Measurements from ENCODE around the gene GTF2H2C. TPM values are rescaled to one million over a fixed set of nuclear protein-coding genes. Genes with fewer than 3 reads are reported as not detected.
A peak's percentile ranks its signal among the peaks of the same experiment; 100 is the strongest.
"Not testable (repeated sequence)": the region's sequence is repeated elsewhere in the genome, so short reads cannot be mapped to it uniquely, and the experiment has no call there.

The GTF2H2C gene
- total and polyA plus RNA-seq, 9 of the 15 experiments (the other 6 are each of a cell fraction or from before 2014, with no cell fraction given) = 55.6 to 108 (median 87.7) TPM

GRCh38 chr5:69512740-69513260 lies 47.2 kb upstream of the GTF2H2C start:
- H3K4me3 ChIP-seq = no peak overlapping the region
- no peak overlapping the region for H3K9ac ChIP-seq (ENCODE audit: insufficient read depth in 1 of 2, low read depth in 2 of 2, low read length in 2 of 2)
- peaks cover 0 to 5% of the 10 kb centered on the region in 2 experiments; a peak in 2 of 5 replicates for H3K4me1 ChIP-seq (replicated peaks in 1 of 2; ENCODE audit: control insufficient read depth in 2 of 2, insufficient read depth in 2 of 2, low read length in 2 of 2)
- no peak overlapping the region for H3K27ac ChIP-seq (ENCODE audit: extremely low read depth, low read depth, low read length)
- 0 out of 2 replicates have a peak, but pooled peaks have one; percentile 24 for TF ChIP-seq FOSL1 (tag; conservative IDR thresholded peaks at IDR 0.05)
- no peak for TF ChIP-seq DIDO1 (tag; IDR thresholded peaks at IDR 0.05; ENCODE audit: low read depth)
- TF ChIP-seq BCLAF1 (IDR thresholded peaks at IDR 0.05; ENCODE audit: borderline replicate concordance in 1 of 2, control insufficient read depth in 1 of 2, low read depth in 2 of 2, low read length in 1 of 2) = no peak
- TF ChIP-seq CEBPB (tag; IDR thresholded peaks at IDR 0.05) = no peak
- TF ChIP-seq ATF3 (IDR thresholded peaks at IDR 0.05) = 0 out of 2 replicates have a peak, but pooled peaks have one; percentile 17
- no peak for TF ChIP-seq ATF3 (CRISPR knock-in tag; conservative IDR thresholded peaks at IDR 0.05)
- ChIA-PET POLR2A (interaction anchor here (1.7 kb wide), 1 partner anchor 11 kb away, joined by 6 read pairs; no protein-coding TSS in a partner anchor), CTCF (ENCODE audit: low intra/inter-chr PET ratio) (no interaction called here)
- FAIRE-seq (no peak), DNase-seq (ENCODE audit: extremely low read depth in 1 of 4, low spot score in 3 of 4) (no peak), ATAC-seq (no peak)
- in situ Hi-C loops (cut with MboI) (no loop called here), intact Hi-C loops (cut with micrococcal nuclease) (no loop called here)
- no peaks in the 10 kb centered on the region for H3K79me2 ChIP-seq (ENCODE audit: control insufficient read depth, insufficient read depth, low read length)
- no peak overlapping the region for H3K4me2 ChIP-seq (ENCODE audit: insufficient read depth, low read length)
- no peaks in the 10 kb centered on the region for H3K36me3 ChIP-seq (ENCODE audit: control insufficient read depth, insufficient read depth, low read length)
- peaks cover 3% of the 10 kb centered on the region for H3K9me1 ChIP-seq (ENCODE audit: control insufficient read depth, insufficient read depth, low read length)
- H2AFZ ChIP-seq (ENCODE audit: low read depth, low read length) = no peak overlapping the region
- WGBS (ENCODE audit: insufficient coverage, low coverage, missing lambda C conversion rate) = 18% methylated on average over 2 of the region's 2 CpGs
- no peaks in the 10 kb centered on the region for H3K9me3 ChIP-seq (replicated peaks; ENCODE audit: control insufficient read depth, insufficient read depth, low read depth, low read length)
- no peaks in the 10 kb centered on the region for H4K20me1 ChIP-seq (replicated peaks; ENCODE audit: control insufficient read depth, insufficient read depth, low read length)
- BruUV-seq (replicated peaks) = no TSS peak
- peaks cover 3 to 5% of the 10 kb centered on the region in 2 experiments; a peak in 2 of 5 replicates for H3K27me3 ChIP-seq (ENCODE audit: control insufficient read depth in 2 of 2, insufficient read depth in 2 of 2, low read length in 2 of 2)

GRCh38 chr5:69515570-69515969 lies 44.4 kb upstream of the GTF2H2C start:
- POLR2A ChIA-PET = not testable (repeated sequence)

More at GRCh38 chr5:69515570-69515969, 44.4 kb upstream of the GTF2H2C start:
- WGBS (ENCODE audit: insufficient coverage, low coverage, missing lambda C conversion rate) = 48% methylated on average over 5 of the region's 30 CpGs
- H3K9me1 ChIP-seq (ENCODE audit: control insufficient read depth, insufficient read depth, low read length); ATAC-seq; H3K36me3 ChIP-seq (ENCODE audit: control insufficient read depth, insufficient read depth, low read length); H3K9me3 ChIP-seq (replicated peaks; ENCODE audit: control insufficient read depth, insufficient read depth, low read depth, low read length); H2AFZ ChIP-seq (ENCODE audit: low read depth, low read length); H3K4me3 ChIP-seq; H3K4me1 ChIP-seq (replicated peaks in 1 of 2; ENCODE audit: control insufficient read depth in 2 of 2, insufficient read depth in 2 of 2, low read length in 2 of 2); H3K4me2 ChIP-seq (ENCODE audit: insufficient read depth, low read length); CTCF ChIA-PET (ENCODE audit: low intra/inter-chr PET ratio); H3K9ac ChIP-seq (ENCODE audit: insufficient read depth in 1 of 2, low read depth in 2 of 2, low read length in 2 of 2); in situ Hi-C loops (cut with MboI); H4K20me1 ChIP-seq (replicated peaks; ENCODE audit: control insufficient read depth, insufficient read depth, low read length); intact Hi-C loops (cut with micrococcal nuclease); BruUV-seq (replicated peaks); H3K79me2 ChIP-seq (ENCODE audit: control insufficient read depth, insufficient read depth, low read length); FAIRE-seq; H3K27ac ChIP-seq (ENCODE audit: extremely low read depth, low read depth, low read length); DNase-seq (ENCODE audit: extremely low read depth in 1 of 4, low spot score in 3 of 4): not testable (repeated sequence)
- peaks cover 3 to 12% of the 10 kb centered on the region in 2 experiments; a peak in 3 of 5 replicates for H3K27me3 ChIP-seq (ENCODE audit: control insufficient read depth in 2 of 2, insufficient read depth in 2 of 2, low read length in 2 of 2)

All from K562 (cell line).